ENCODE measurements around the gene SLX4IP.

- TF ChIP-seq EZH2 (IDR thresholded peaks at IDR 0.05; ENCODE audit: low read length, unreplicated experiment) (no peak), CTCF (conservative IDR thresholded peaks at IDR 0.05; ENCODE audit: low read depth, low read length) (no peak), EZH2phosphoT487 (IDR thresholded peaks at IDR 0.05; ENCODE audit: borderline replicate concordance, low read length) (no peak)
Measured at GRCh38 chr20:10505827-10506226, 70.7 kb downstream of the SLX4IP start.

All from PC-3 (cell line).